Stimulated activated CD4-positive, alpha-beta T cell treated with anti-CD3 and anti-CD28 coated beads, TNF-alpha, amount 100 ng/mL, for 1 hour (primary cell): ENCODE measurements around the gene CENPVL3.
"Not testable (repeated sequence)": the region's sequence is repeated elsewhere in the genome, so short reads cannot be mapped to it uniquely, and the experiment has no call there.

ENCODE experiments used
- DNase-seq, 3 donors: peaks; one replicate each; pipeline ENCODE4 v3.0.0-alpha.2; 2020; ENCODE audit warnings: low read depth in 3 of 3, low spot score in 1 of 3

The CENPVL3 gene

DNA sequence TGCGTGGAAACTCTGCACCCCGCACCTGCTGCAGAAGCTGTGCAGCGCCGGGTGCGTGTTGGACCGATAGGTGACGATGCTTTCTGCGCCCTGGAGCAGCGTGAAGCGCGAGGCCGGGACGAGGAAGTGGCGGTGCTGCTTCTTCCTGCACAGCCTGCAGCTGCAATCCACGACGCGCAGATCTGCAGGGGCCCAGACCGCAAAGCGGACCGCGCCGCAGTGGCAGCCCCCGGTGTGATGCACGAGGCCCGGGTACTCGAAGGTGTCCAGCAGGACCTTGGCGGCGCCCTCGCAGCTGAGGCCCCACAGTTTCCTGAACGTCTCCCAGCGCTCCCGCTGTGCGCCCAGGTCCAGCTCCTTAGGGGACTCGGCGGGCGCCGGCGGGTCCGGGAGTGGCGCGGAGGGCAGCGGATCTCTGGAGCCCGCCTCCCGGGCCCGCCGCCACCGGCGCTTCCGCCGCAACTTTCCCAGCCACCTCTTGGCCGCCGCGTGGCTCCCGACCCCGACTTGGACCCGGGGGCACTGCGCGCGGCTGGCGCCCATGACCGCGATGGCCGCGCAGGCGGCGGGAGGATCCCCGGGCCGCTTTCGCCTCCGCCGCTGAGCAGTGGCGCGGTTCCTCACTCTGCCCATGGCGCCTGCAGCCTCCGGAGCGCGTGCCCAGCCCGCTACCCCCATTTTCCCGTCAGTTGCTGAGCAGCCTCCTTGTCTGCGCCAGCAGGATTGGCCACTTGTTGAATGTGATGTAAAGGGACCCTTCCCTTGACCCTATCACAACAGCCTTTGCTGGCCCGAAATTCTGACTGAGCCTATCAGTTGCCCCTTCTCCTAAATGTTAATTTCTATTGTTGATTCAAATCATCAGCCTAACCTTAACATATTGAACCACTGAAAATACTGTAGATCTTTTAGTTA is at the start of gene CENPVL3:
TSS of gene CENPVL3 (minus strand) at position 672 of the 915 bp plus-strand sequence. CDS start at position 633, 39 bp downstream.
- DNase-seq: not testable (repeated sequence)

DNA sequence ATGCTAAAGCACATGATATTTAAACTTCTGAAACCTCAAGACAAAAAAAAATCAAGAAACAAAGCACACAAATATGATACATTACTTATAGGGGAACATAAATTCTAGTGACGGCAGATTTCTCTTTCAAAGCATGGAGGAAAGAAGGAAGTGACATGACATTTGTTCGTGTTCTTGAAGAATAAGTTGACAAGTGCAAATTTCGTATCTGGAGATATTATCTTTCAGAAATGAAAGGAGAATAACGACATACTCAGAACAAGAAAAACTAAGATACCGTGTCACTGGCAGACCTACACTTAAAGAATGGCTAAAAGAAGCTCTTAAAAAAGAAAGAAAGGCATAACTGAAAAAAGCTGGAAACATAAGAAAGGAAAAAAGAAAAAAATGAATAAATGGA is 47.3 kb upstream of the CENPVL3 start:
- DNase-seq: no peak

- no peak for DNase-seq
These were observed 24.7 kb upstream of the CENPVL3 start for GRCh38 chrX:51643377-51643776.

DNA sequence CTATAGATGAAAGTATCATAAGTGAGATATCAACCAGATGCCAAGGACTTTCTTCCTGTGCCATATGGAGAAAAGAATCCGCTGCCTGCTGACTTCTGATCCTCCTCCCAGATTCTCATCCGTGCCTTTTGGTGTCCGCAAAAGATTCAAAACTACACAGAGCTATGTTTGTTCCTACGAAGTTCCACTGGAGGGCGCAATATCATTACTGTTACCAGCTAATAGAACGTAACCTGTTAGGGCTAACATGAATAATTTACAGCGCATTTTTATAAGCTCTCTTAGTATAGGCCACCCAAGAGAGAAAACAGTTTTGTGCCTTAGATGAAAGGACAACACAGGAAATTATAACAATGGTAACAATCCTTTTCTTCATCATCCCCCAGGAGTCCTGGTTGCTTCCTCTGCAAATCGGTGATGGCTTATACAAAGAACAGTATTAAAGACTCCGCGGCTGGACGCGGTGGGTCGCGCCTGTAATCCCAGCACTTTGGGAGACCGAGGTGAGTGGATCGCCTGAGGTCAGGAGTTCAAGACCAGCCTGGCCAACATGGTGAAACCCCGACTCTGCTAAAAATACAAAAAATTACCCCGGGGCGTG is 22.8 kb upstream of the CENPVL3 start:
- no peak for DNase-seq

DNA sequence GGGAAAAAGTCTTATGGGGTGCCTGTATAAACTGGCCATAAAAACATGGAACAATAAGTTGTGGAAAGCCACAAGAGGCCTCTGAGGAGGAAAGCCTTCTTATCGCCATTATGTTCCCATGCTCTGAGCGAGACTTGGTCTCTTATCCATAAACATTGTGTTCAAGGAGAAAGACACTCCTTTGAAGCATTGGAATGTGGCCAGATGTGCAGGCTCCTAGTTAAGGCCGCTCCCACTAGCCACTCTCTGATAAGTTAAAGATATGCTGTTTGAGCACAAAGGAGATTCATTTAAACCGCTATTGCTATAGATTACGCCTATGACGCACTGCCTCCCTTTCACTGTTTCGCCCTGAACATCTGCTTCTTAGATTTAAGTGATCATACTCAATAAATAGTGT is 17.8 kb upstream of the CENPVL3 start:
- DNase-seq: not testable (repeated sequence)

GRCh38 chrX:51614353-51615012 is 4.2 kb downstream of the CENPVL3 start:
- DNase-seq: no peak

GRCh38 chrX:51608766-51609165 is 9.9 kb downstream of the CENPVL3 start:
- DNase-seq: no peak

- DNase-seq: no peak
These were observed 10.6 kb downstream of the CENPVL3 start for GRCh38 chrX:51608126-51608525.

DNA sequence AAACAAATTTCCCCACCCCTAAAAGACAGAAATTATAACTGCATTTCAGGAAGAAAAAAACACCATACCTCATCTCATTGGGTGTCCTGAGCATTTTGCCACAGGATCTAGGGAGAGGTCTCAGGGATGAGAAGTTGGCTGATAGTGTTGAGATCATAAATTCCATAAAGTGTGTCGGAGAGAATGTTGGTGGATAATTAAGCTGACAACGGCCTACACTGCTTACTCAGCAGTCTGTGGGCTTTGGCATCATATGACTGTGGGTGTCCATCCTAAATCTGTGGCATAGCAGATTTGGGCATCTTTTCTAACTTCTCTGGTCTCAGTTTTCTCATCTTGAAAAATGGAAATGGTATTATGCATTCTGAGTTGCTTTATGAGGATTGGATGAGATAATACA is 12.3 kb downstream of the CENPVL3 start:
- no peak for DNase-seq

- DNase-seq: no peak
These were observed 19.8 kb downstream of the CENPVL3 start for GRCh38 chrX:51598899-51599298.

GRCh38 chrX:51571874-51572273 is 46.8 kb downstream of the CENPVL3 start:
- no peak for DNase-seq

GRCh38 chrX:51569561-51569960 is 49.2 kb downstream of the CENPVL3 start:
- no peak for DNase-seq

DNA sequence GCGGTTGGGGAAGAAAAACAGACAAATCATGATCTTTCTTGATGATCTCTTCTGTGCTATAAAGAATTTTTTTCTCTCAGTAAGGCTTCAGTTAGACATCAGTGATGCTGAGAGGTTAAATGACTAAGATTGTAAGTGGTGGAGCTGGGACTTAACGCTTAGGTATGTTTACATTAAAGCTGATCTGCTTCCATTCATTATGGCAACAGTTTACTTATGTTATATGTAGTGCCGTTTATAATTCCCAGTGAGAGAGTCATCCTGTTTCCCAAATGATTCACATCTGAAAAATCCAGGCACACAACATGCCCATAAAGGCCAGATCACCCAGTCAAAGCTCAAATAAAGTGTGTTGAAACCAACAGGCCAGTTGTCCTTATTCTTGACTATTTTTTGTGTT is 50.1 kb downstream of the CENPVL3 start:
- no peak for DNase-seq
